Nasal cavity respiratory epithelium epithelial cell of viscerocranial mucosa (primary cell): ENCODE results near the gene NRSN2. TPM values are rescaled to one million over a fixed set of nuclear protein-coding genes. Genes with fewer than 3 reads are reported as not detected.

Source experiments
- total RNA-seq: library from RNA; depleted of rRNA; stranded (reverse); fragments of >200 nt; gene quantifications from 2 replicates; pipeline ENCODE4 v1.2.3, GENCODE V29; 2014

NRSN2 gene
- 6.2 and 25.6 TPM in 2 replicates for total RNA-seq

GRCh38 chr20:346640-347316 lies at the start of gene NRSN2:
TSS of gene NRSN2 (plus strand) at chr20:347111. CDS start at chr20:349644, 2,533 bp downstream.

GRCh38 chr20:325045-325888 lies 21.6 kb upstream of the NRSN2 start, which contains the start of gene SOX12:
TSS of gene SOX12 (plus strand) at chr20:325552. CDS start at chr20:325925, 373 bp downstream.

Other genes starting within 250 kb of the NRSN2 start
- gene DEFB126, start 204.5 kb upstream of the NRSN2 start, total RNA-seq = not detected in 2 replicates
- not detected in 2 replicates for gene DEFB127, start 189.7 kb upstream of the NRSN2 start, total RNA-seq
- gene DEFB128, start 157.4 kb upstream of the NRSN2 start, total RNA-seq = not detected in 2 replicates
- not detected in 2 replicates for gene DEFB129, start 119.9 kb upstream of the NRSN2 start, total RNA-seq
- gene DEFB132, start 89.4 kb upstream of the NRSN2 start, total RNA-seq = not detected in 2 replicates
- gene C20orf96, start 56.4 kb upstream of the NRSN2 start, total RNA-seq = 0.68 and 2.5 TPM in 2 replicates
- 10.3 and 15.7 TPM in 2 replicates for gene ZCCHC3, start 49.5 kb upstream of the NRSN2 start, total RNA-seq
- gene SOX12, start 21.6 kb upstream of the NRSN2 start, total RNA-seq = 2.1 and 4.2 TPM in 2 replicates
- gene TRIB3, start 33.6 kb downstream of the NRSN2 start, total RNA-seq = 392 and 496 TPM in 2 replicates
- 214 and 263 TPM in 2 replicates for gene RBCK1, start 61.2 kb downstream of the NRSN2 start, total RNA-seq
- 30.8 and 50.0 TPM in 2 replicates for gene TBC1D20, start 115.4 kb downstream of the NRSN2 start, total RNA-seq
- gene CSNK2A1, start 196.7 kb downstream of the NRSN2 start, total RNA-seq = 299 and 302 TPM in 2 replicates